ENCODE measurements around the gene SP100.

- no peak for TF ChIP-seq CTCF (conservative IDR thresholded peaks at IDR 0.05; ENCODE audit: low read length)
- no peak for TF ChIP-seq EZH2phosphoT487 (IDR thresholded peaks at IDR 0.05; ENCODE audit: borderline replicate concordance)
Observed at GRCh38 chr2:230443541-230443940, 27.5 kb downstream of the SP100 start.

Data from Loucy (cell line).